Hepatocyte (in vitro differentiated cells): Measurements from ENCODE around the gene FSTL3. TPM values are rescaled to one million over a fixed set of nuclear protein-coding genes. Genes with fewer than 3 reads are reported as not detected.

Source experiments
- DNase-seq: peaks from one replicate; pipeline ENCODE4 v3.0.0-alpha.2; 2016; ENCODE audit warnings: low spot score
- H2AFZ ChIP-seq: fragments of 200-600 bp; sonication (generic); 2 replicates; pipeline ENCODE4 v1.6.0; 2016; ENCODE audit warnings: antibody characterized with exemption, mild to moderate bottlenecking
- H3K27ac ChIP-seq: fragments of 200-600 bp; sonication (generic); 2 replicates; pipeline ENCODE4 v1.5.1; 2016; ENCODE audit warnings: mild to moderate bottlenecking
- H3K27me3 ChIP-seq: fragments of 200-600 bp; sonication (generic); 2 replicates; pipeline ENCODE4 v1.6.1; 2016
- H3K36me3 ChIP-seq: fragments of 200-600 bp; sonication (generic); replicated peaks from 2 replicates; pipeline ENCODE4 v1.5.1; 2016; ENCODE audit warnings: low read depth; ENCODE audit not compliant: insufficient read depth
- H3K4me1 ChIP-seq: fragments of 200-600 bp; sonication (generic); 2 replicates; pipeline ENCODE4 v1.5.1; 2016; ENCODE audit warnings: mild to moderate bottlenecking, moderate library complexity; ENCODE audit not compliant: insufficient read depth
- H3K4me2 ChIP-seq: fragments of 200-600 bp; sonication (generic); 2 replicates; pipeline ENCODE4 v1.6.0; 2016
- H3K4me3 ChIP-seq: fragments of 200-600 bp; sonication (generic); 2 replicates; pipeline ENCODE4 v1.5.1; 2016; ENCODE audit warnings: mild to moderate bottlenecking
- H3K79me2 ChIP-seq: fragments of 200-600 bp; sonication (generic); 2 replicates; pipeline ENCODE4 v1.6.0; 2017; ENCODE audit warnings: mild to moderate bottlenecking
- H3K9me2 ChIP-seq: fragments of 200-600 bp; sonication (generic); replicated peaks from 2 replicates; pipeline ENCODE4 v1.6.0; 2017; ENCODE audit warnings: mild to moderate bottlenecking; ENCODE audit not compliant: insufficient read depth
- H3K9me3 ChIP-seq: fragments of 200-600 bp; sonication (generic); 2 replicates; pipeline ENCODE4 v1.5.1; 2016; ENCODE audit warnings: low read depth, mild to moderate bottlenecking
- H4K20me1 ChIP-seq: fragments of 200-600 bp; sonication (generic); 2 replicates; pipeline ENCODE4 v1.6.0; 2016; ENCODE audit warnings: mild to moderate bottlenecking; ENCODE audit not compliant: insufficient read depth, poor library complexity, severe bottlenecking
- EZH2 ChIP-seq: fragments of 200-600 bp; sonication (generic); IDR thresholded peaks from 2 replicates; pipeline ENCODE4 v1.6.1; 2016; ENCODE audit warnings: antibody characterized with exemption, mild to moderate bottlenecking, borderline replicate concordance
- EZH2phosphoT487 ChIP-seq: fragments of 200-600 bp; sonication (generic); IDR thresholded peaks from one replicate; pipeline ENCODE4 v1.6.1; 2018; ENCODE audit warnings: antibody characterized with exemption, mild to moderate bottlenecking, low read depth, moderate library complexity; ENCODE audit not compliant: unreplicated experiment, severe bottlenecking
- WGBS: methylation state at CpG from one replicate; pipeline ENCODE4 v1.1.6; 2016; ENCODE audit warnings: low lambda C conversion rate; ENCODE audit errors: missing lambda C conversion rate; 5-methylcytosine and 5-hydroxymethylcytosine counted together
- polyA plus RNA-seq: library from polyadenylated mRNA; unstranded; fragments of >200 nt; fragmentation: Nextera tagmentation; extraction: Ambion mirVana; gene quantifications from 2 replicates; pipeline ENCODE4 v1.2.1, GENCODE V29; 2016
- total RNA-seq: library from RNA; depleted of rRNA; stranded (reverse); fragments of >200 nt; gene quantifications from 2 replicates; pipeline ENCODE4 v1.2.3, GENCODE V29; 2014
- TF ChIP-seq, protein P1 (sequence below): fragments of 200-600 bp; sonication (generic); IDR thresholded peaks from 2 replicates; pipeline ENCODE4 v1.5.1; 2016; ENCODE audit warnings: antibody characterized with exemption, mild to moderate bottlenecking; ENCODE audit not compliant: poor library complexity

The FSTL3 gene
- total and polyA plus RNA-seq, 2 experiments from 2014 or later = 131 to 171 TPM

DNA sequence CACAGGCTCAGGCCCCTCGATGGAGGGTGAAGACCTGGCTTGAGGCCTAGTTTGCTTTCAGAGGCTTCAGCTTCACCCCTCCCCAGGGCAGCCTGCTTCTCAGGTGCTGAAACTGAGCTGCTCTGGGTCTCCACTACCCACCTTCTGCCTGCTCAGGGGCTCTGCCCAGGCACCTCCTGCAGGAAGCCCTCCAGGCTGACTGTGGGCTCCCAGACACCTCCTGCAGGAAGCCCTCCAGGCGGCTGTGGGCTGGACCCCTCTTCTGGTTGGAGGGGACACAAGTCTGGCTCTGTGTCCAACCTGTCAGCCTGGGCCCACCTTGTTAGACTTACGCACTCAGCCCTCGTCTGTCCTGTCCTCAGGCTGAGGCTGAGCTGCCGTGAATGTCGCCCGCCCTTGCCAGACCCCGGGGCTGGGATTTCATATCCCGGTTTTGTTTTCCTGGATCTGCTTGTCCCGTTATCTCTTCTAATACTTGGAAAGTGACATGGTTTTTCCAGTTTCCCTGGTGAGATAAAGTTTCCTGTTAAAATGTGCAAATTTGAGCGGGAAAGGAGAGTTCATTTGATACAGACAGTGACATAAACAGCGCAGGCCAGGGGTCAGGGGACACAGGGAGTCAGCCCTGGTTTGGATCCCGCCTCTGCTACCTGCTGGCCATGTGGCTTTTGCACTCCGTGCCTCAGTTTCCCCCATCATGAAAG, 53.9 kb downstream of the FSTL3 start:
- WGBS = 88% methylated on average over 14 of the region's 14 CpGs
- no peaks in the 10 kb centered on the region for H3K9me3 ChIP-seq
- no peaks in the 10 kb centered on the region for H4K20me1 ChIP-seq
- no peak overlapping the region for H3K4me3 ChIP-seq
- no peak overlapping the region for H2AFZ ChIP-seq
- H3K27me3 ChIP-seq = no peaks in the 10 kb centered on the region
- no peaks in the 10 kb centered on the region for H3K36me3 ChIP-seq
- TF ChIP-seq EZH2 (no peak), EZH2phosphoT487 (no peak)
- TF ChIP-seq, protein P1, sequence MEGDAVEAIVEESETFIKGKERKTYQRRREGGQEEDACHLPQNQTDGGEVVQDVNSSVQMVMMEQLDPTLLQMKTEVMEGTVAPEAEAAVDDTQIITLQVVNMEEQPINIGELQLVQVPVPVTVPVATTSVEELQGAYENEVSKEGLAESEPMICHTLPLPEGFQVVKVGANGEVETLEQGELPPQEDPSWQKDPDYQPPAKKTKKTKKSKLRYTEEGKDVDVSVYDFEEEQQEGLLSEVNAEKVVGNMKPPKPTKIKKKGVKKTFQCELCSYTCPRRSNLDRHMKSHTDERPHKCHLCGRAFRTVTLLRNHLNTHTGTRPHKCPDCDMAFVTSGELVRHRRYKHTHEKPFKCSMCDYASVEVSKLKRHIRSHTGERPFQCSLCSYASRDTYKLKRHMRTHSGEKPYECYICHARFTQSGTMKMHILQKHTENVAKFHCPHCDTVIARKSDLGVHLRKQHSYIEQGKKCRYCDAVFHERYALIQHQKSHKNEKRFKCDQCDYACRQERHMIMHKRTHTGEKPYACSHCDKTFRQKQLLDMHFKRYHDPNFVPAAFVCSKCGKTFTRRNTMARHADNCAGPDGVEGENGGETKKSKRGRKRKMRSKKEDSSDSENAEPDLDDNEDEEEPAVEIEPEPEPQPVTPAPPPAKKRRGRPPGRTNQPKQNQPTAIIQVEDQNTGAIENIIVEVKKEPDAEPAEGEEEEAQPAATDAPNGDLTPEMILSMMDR = no peak
- H3K4me2 ChIP-seq = no peak overlapping the region
- DNase-seq = no peak
- no peaks in the 10 kb centered on the region for H3K9me2 ChIP-seq
- H3K4me1 ChIP-seq = no peaks in the 10 kb centered on the region
- no peak overlapping the region for H3K27ac ChIP-seq
- no peaks in the 10 kb centered on the region for H3K79me2 ChIP-seq

DNA sequence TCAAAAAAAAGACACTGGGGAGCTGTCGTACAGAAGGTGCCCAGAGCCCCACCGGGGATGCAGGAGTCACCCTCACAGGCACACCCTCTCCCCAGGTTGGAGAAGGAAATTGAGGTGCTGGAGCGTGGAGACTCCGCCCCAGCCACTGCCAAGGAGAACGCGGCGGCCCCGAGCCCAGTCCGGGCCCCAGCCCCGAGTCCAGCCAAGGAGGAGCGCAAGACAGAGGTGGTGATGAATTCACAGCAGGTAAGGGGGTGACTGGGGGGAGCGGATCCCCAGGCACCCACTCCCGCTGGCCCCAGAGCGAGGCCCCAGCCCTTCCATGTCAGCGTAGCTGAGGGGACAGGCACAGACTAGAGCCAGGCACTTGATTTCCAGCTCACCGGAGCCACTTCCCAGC, 54.8 kb downstream of the FSTL3 start:
- no peak for DNase-seq
- 95% methylated on average over 16 of the region's 16 CpGs for WGBS
- H3K9me3 ChIP-seq = no peaks in the 10 kb centered on the region

DNA sequence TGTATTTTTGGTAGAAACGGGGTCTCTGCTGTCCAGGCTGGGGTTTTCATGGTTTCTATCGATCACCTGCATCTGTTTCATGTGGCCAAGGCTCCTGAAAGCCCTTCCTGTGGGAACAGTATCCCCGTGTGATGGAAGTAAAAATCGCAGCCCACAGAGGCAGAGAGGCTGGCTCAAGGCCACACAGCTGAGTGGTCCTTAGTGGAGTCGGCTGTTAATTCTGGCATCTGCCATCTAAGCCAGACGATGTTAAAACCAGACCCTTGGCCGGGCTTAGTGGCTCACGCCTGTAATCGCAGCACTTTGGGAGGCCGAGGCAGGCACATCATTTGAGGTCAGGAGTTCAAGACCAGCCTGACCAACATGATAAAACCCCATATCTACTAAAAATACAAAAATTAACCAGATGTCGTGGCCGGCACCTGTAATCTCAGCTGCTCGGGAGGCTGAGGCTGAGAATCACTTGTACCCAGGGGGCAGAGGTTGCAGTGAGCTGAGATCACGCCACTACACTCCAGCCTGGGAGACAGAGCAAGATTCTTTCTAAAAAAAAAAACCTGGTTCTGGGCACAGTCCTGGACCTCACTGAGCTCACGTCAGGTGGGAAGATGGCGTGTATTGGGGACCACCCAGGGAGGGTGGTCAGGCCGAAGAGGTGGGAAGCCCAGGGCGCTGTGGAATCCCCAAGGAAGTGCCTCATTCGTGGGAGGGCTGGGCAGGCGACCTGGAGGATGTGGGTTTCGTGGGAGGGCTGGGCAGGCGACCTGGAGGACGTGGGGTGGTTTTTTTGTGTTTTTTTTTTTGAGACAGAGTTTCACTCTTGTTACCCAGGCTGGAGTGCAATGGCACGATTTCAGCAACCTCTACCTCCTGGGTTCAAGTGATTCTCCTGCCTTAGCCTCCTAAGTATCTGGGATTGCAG, 56.2 kb downstream of the FSTL3 start:
- H3K36me3 ChIP-seq = no peaks in the 10 kb centered on the region
- no peaks in the 10 kb centered on the region for H3K79me2 ChIP-seq
- no peak overlapping the region for H2AFZ ChIP-seq
- no peaks in the 10 kb centered on the region for H3K9me2 ChIP-seq
- TF ChIP-seq EZH2 (no peak), EZH2phosphoT487 (no peak)
- TF ChIP-seq, protein P1 = no peak
- no peaks in the 10 kb centered on the region for H3K9me3 ChIP-seq
- H3K27me3 ChIP-seq = no peaks in the 10 kb centered on the region
- no peak overlapping the region for H3K27ac ChIP-seq
- no peaks in the 10 kb centered on the region for H3K4me1 ChIP-seq
- no peak overlapping the region for H3K4me2 ChIP-seq
- no peak overlapping the region for H3K4me3 ChIP-seq
- H4K20me1 ChIP-seq = no peaks in the 10 kb centered on the region
- no peak for DNase-seq
- 89% methylated on average over 22 of the region's 24 CpGs for WGBS

More for the DNA sequence above, 54.8 kb downstream of the FSTL3 start:
- Histone ChIP-seq H3K4me1 (no peaks in the 10 kb centered on the region), H3K9me2 (no peaks in the 10 kb centered on the region), H3K27me3 (no peaks in the 10 kb centered on the region), H4K20me1 (no peaks in the 10 kb centered on the region), H3K27ac (no peak overlapping the region), H3K4me2 (no peak overlapping the region), H3K36me3 (no peaks in the 10 kb centered on the region), H3K79me2 (no peaks in the 10 kb centered on the region), H2AFZ (no peak overlapping the region), H3K4me3 (no peak overlapping the region)
- TF ChIP-seq, protein P1 = no peak
- TF ChIP-seq EZH2 (no peak), EZH2phosphoT487 (no peak)

Other genes with a start within 250 kb of the FSTL3 start
- gene SHC2, start 215.4 kb upstream of the FSTL3 start, total RNA-seq = 50.3 and 50.8 TPM in 2 replicates
- 111 and 127 TPM in 2 replicates for gene SHC2, start 215.4 kb upstream of the FSTL3 start, polyA plus RNA-seq
- gene MADCAM1, start 179.9 kb upstream of the FSTL3 start, total RNA-seq = 1.2 and 4.0 TPM in 2 replicates
- 1.8 and 2.9 TPM in 2 replicates for gene MADCAM1, start 179.9 kb upstream of the FSTL3 start, polyA plus RNA-seq
- 35.8 and 44.9 TPM in 2 replicates for gene TPGS1, start 168.9 kb upstream of the FSTL3 start, total RNA-seq
- 61.0 and 69.0 TPM in 2 replicates for gene TPGS1, start 168.9 kb upstream of the FSTL3 start, polyA plus RNA-seq
- gene CDC34, start 144.6 kb upstream of the FSTL3 start, total RNA-seq = 89.9 and 105 TPM in 2 replicates
- gene CDC34, start 144.6 kb upstream of the FSTL3 start, polyA plus RNA-seq = 196 and 197 TPM in 2 replicates
- gene GZMM, start 132.3 kb upstream of the FSTL3 start, total RNA-seq = not detected in 2 replicates
- gene GZMM, start 132.3 kb upstream of the FSTL3 start, polyA plus RNA-seq = not detected in 2 replicates
- 509 and 545 TPM in 2 replicates for gene BSG, start 103.8 kb upstream of the FSTL3 start, total RNA-seq
- 1,282 and 1,292 TPM in 2 replicates for gene BSG, start 103.8 kb upstream of the FSTL3 start, polyA plus RNA-seq
- gene HCN2, start 86.5 kb upstream of the FSTL3 start, total RNA-seq = 0.30 and 0.44 TPM in 2 replicates
- 0.16 and 0.21 TPM in 2 replicates for gene HCN2, start 86.5 kb upstream of the FSTL3 start, polyA plus RNA-seq
- gene POLRMT, start 42.9 kb upstream of the FSTL3 start, total RNA-seq = 38.7 and 41.9 TPM in 2 replicates
- gene POLRMT, start 42.9 kb upstream of the FSTL3 start, polyA plus RNA-seq = 59.5 and 60.7 TPM in 2 replicates
- gene FGF22, start 36.5 kb upstream of the FSTL3 start, total RNA-seq = 0.20 TPM in 1 of 2 replicates, not detected in the other
- gene FGF22, start 36.5 kb upstream of the FSTL3 start, polyA plus RNA-seq = 0.18 and 0.70 TPM in 2 replicates
- gene RNF126, start 13.2 kb upstream of the FSTL3 start, total RNA-seq = 42.7 and 43.9 TPM in 2 replicates
- 84.7 and 89.6 TPM in 2 replicates for gene RNF126, start 13.2 kb upstream of the FSTL3 start, polyA plus RNA-seq
- 0.16 and 2.4 TPM in 2 replicates for gene PRSS57, start 19.1 kb downstream of the FSTL3 start, total RNA-seq
- 1.2 TPM in 1 of 2 replicates, not detected in the other for gene PRSS57, start 19.1 kb downstream of the FSTL3 start, polyA plus RNA-seq
- gene PALM, start 32.5 kb downstream of the FSTL3 start, total RNA-seq = 27.2 and 34.9 TPM in 2 replicates
- 22.1 and 23.0 TPM in 2 replicates for gene PALM, start 32.5 kb downstream of the FSTL3 start, polyA plus RNA-seq
- gene MISP, start 74.7 kb downstream of the FSTL3 start, total RNA-seq = 35.7 and 43.7 TPM in 2 replicates
- 38.4 and 50.9 TPM in 2 replicates for gene MISP, start 74.7 kb downstream of the FSTL3 start, polyA plus RNA-seq
- gene PTBP1, start 121.1 kb downstream of the FSTL3 start, total RNA-seq = 144 and 178 TPM in 2 replicates
- gene PTBP1, start 121.1 kb downstream of the FSTL3 start, polyA plus RNA-seq = 204 and 219 TPM in 2 replicates
- 7.6 and 11.1 TPM in 2 replicates for gene PLPPR3, start 145.6 kb downstream of the FSTL3 start, total RNA-seq
- 11.4 and 11.7 TPM in 2 replicates for gene PLPPR3, start 145.6 kb downstream of the FSTL3 start, polyA plus RNA-seq
- not detected in 2 replicates for gene AZU1, start 151.4 kb downstream of the FSTL3 start, total RNA-seq
- gene AZU1, start 151.4 kb downstream of the FSTL3 start, polyA plus RNA-seq = 0.94 TPM in 1 of 2 replicates, not detected in the other
- not detected in 2 replicates for gene PRTN3, start 164.6 kb downstream of the FSTL3 start, total RNA-seq
- gene PRTN3, start 164.6 kb downstream of the FSTL3 start, polyA plus RNA-seq = not detected in 2 replicates
- 0.83 and 1.2 TPM in 2 replicates for gene ELANE, start 175.9 kb downstream of the FSTL3 start, total RNA-seq
- gene ELANE, start 175.9 kb downstream of the FSTL3 start, polyA plus RNA-seq = 0.81 and 3.0 TPM in 2 replicates
- 3.3 and 9.0 TPM in 2 replicates for gene CFD, start 183.3 kb downstream of the FSTL3 start, total RNA-seq
- gene CFD, start 183.3 kb downstream of the FSTL3 start, polyA plus RNA-seq = 8.2 and 11.2 TPM in 2 replicates
- gene MED16, start 216.8 kb downstream of the FSTL3 start, total RNA-seq = 24.4 and 32.1 TPM in 2 replicates
- 80.9 and 111 TPM in 2 replicates for gene MED16, start 216.8 kb downstream of the FSTL3 start, polyA plus RNA-seq
- gene RNU6-9, start 217.1 kb downstream of the FSTL3 start, total RNA-seq = not detected in 2 replicates
- not detected in 2 replicates for gene RNU6-9, start 217.1 kb downstream of the FSTL3 start, polyA plus RNA-seq
- 42.2 and 44.1 TPM in 2 replicates for gene R3HDM4, start 236.8 kb downstream of the FSTL3 start, total RNA-seq
- gene R3HDM4, start 236.8 kb downstream of the FSTL3 start, polyA plus RNA-seq = 86.6 and 88.2 TPM in 2 replicates
- 1.3 and 1.4 TPM in 2 replicates for gene KISS1R, start 240.9 kb downstream of the FSTL3 start, total RNA-seq
- 2.1 and 4.2 TPM in 2 replicates for gene KISS1R, start 240.9 kb downstream of the FSTL3 start, polyA plus RNA-seq
- gene ARID3A, start 249.6 kb downstream of the FSTL3 start, total RNA-seq = 95.9 and 122 TPM in 2 replicates
- gene ARID3A, start 249.6 kb downstream of the FSTL3 start, polyA plus RNA-seq = 180 and 203 TPM in 2 replicates